Thyroid gland (tissue), 4 donors: ENCODE results near the gene TCP1. TPM values are rescaled to one million over a fixed set of nuclear protein-coding genes. Genes with fewer than 3 reads are reported as not detected.
"Not testable (repeated sequence)": the region's sequence is repeated elsewhere in the genome, so short reads cannot be mapped to it uniquely, and the experiment has no call there.

ENCODE experiments used
- DNase-seq, 2 donors: peaks; one replicate each; pipeline ENCODE4 v3.0.0-alpha.2; 2019
- H3K27ac ChIP-seq, 3 donors: fragments of 200-600 bp; sonication (generic); 1 replicate in 2 of 3; 2 replicates in 1 of 3; pipeline ENCODE4 v1.5.1; 2016 to 2019; ENCODE audit warnings: mild to moderate bottlenecking in 1 of 3, moderate library complexity in 1 of 3
- H3K27me3 ChIP-seq: fragments of 200-600 bp; sonication (generic); one replicate; pipeline ENCODE4 v1.5.1; 2019
- H3K36me3 ChIP-seq, 2 donors: fragments of 200-600 bp; sonication (generic); one replicate each; pipeline ENCODE4 v1.5.1; 2016 to 2019
- H3K4me1 ChIP-seq, 2 donors: fragments of 200-600 bp; sonication (generic); one replicate each; pipeline ENCODE4 v1.5.1; 2017 to 2019
- H3K4me3 ChIP-seq, 3 donors: fragments of 200-600 bp; sonication (generic); replicated peaks in 1 of 3; 1 replicate in 2 of 3; 2 replicates in 1 of 3; pipeline ENCODE4 v1.5.1; 2016; ENCODE audit warnings: mild to moderate bottlenecking in 1 of 3
- H3K9me3 ChIP-seq: fragments of 200-600 bp; sonication (generic); one replicate; pipeline ENCODE4 v1.5.1; 2017
- CTCF ChIP-seq, 6 experiments: fragments of 200-600 bp in 3 of 6; fragments of 450-650 bp in 3 of 6; sonication (generic) in 3 of 6; IDR thresholded peaks; one replicate each; pipeline ENCODE4 v1.5.1; 2016 to 2019; ENCODE audit warnings: antibody characterized with exemption in 6 of 6, mild to moderate bottlenecking in 2 of 6, inconsistent platforms in 1 of 6, moderate library complexity in 1 of 6
- POLR2A ChIP-seq, 2 donors: fragments of 450-650 bp; IDR thresholded peaks; one replicate each; pipeline ENCODE4 v1.6.1; 2017; ENCODE audit warnings: antibody characterized with exemption in 2 of 2, mild to moderate bottlenecking in 2 of 2, moderate library complexity in 1 of 2
- WGBS, 2 donors: methylation state at CpG; one replicate each; pipeline ENCODE4 v1.1.5; 2017; 5-methylcytosine and 5-hydroxymethylcytosine counted together
- intact Hi-C: fragments of 100-400 bp; cut with DNase I; formaldehyde crosslinking; loops from one replicate; pipeline ENCODE4 v1.15.1; 2023
- total RNA-seq, 4 donors: library from RNA; depleted of rRNA; stranded (reverse); fragments of >200 nt; gene quantifications; one replicate each; pipeline ENCODE4 v1.2.3, GENCODE V29; 2016

Gene TCP1
- total RNA-seq, 4 donors from 2014 or later: 93.4 to 139 (median 124) TPM

GRCh38 chr6:159745081-159745480 lies 44.3 kb downstream of the TCP1 start:
- intact Hi-C loops: no loop called here
- 86 to 91% methylated on average over 7 of the region's 7 CpGs for WGBS, 2 donors
- H3K36me3 ChIP-seq: peaks cover 74 to 76% of the 10 kb centered on the region in 2 donors

GRCh38 chr6:159742165-159742564 lies 47.2 kb downstream of the TCP1 start:
- Histone ChIP-seq H3K9me3 (no peaks in the 10 kb centered on the region), H3K4me3 (no peak overlapping the region), H3K4me1 (no peaks in the 10 kb centered on the region), H3K36me3 (peaks cover 55 to 62% of the 10 kb centered on the region in 2 donors), H3K27me3 (no peaks in the 10 kb centered on the region), H3K27ac (no peak overlapping the region)
- WGBS, 2 donors: 86 to 94% methylated on average over 1 of the region's 1 CpG
- no peak for TF ChIP-seq POLR2A (IDR thresholded peaks at IDR 0.05)
- no peak for TF ChIP-seq CTCF (IDR thresholded peaks at IDR 0.05)
- intact Hi-C loops: no loop called here
- no peak for DNase-seq

More at GRCh38 chr6:159745081-159745480, 44.3 kb downstream of the TCP1 start:
- Histone ChIP-seq H3K9me3 (no peaks in the 10 kb centered on the region), H3K4me1 (no peaks in the 10 kb centered on the region), H3K27me3 (no peaks in the 10 kb centered on the region), H3K27ac (no peak overlapping the region), H3K4me3 (no peak overlapping the region)
- no peak for DNase-seq
- TF ChIP-seq POLR2A (IDR thresholded peaks at IDR 0.05): no peak
- no peak for TF ChIP-seq CTCF (IDR thresholded peaks at IDR 0.05)

- intact Hi-C loops: no loop called here
- DNase-seq: no peak
- no peaks in the 10 kb centered on the region for H3K9me3 ChIP-seq
- WGBS, 2 donors: 85% methylated on average over 3 of the region's 3 CpGs
- H3K27ac ChIP-seq: no peak overlapping the region
- no peaks in the 10 kb centered on the region for H3K27me3 ChIP-seq
- peaks cover 27 to 34% of the 10 kb centered on the region in 2 donors for H3K36me3 ChIP-seq
- no peak overlapping the region for H3K4me3 ChIP-seq
- TF ChIP-seq POLR2A (IDR thresholded peaks at IDR 0.05) (no peak), CTCF (IDR thresholded peaks at IDR 0.05) (no peak)
- H3K4me1 ChIP-seq: no peaks in the 10 kb centered on the region
Observed at GRCh38 chr6:159739341-159739740, 50.1 kb downstream of the TCP1 start.

- H3K36me3 ChIP-seq: peaks cover 7 to 12% of the 10 kb centered on the region in 2 donors
- WGBS, 2 donors: 83 to 86% methylated on average over 7 of the region's 7 CpGs
- H3K27me3 ChIP-seq: no peaks in the 10 kb centered on the region
- H3K9me3 ChIP-seq: no peaks in the 10 kb centered on the region
- TF ChIP-seq CTCF (IDR thresholded peaks at IDR 0.05): no peak
- TF ChIP-seq POLR2A (IDR thresholded peaks at IDR 0.05): no peak
- intact Hi-C loops: no loop called here
- H3K27ac ChIP-seq: no peak overlapping the region
- H3K4me1 ChIP-seq: peaks cover 0 to 8% of the 10 kb centered on the region in 2 donors
- DNase-seq: no peak
- H3K4me3 ChIP-seq: no peak overlapping the region
Observed at GRCh38 chr6:159736908-159737307, 52.5 kb downstream of the TCP1 start.

GRCh38 chr6:159733395-159733794 lies 56.0 kb downstream of the TCP1 start:
- intact Hi-C loops, H3K36me3 ChIP-seq, DNase-seq, H3K4me3 ChIP-seq, H3K9me3 ChIP-seq, H3K27me3 ChIP-seq, H3K27ac ChIP-seq: not testable (repeated sequence)
- 93 to 98% methylated on average over 12 of the region's 12 CpGs for WGBS, 2 donors
- H3K4me1 ChIP-seq: peaks cover 15 to 16% of the 10 kb centered on the region in 2 donors

- H3K27ac ChIP-seq, intact Hi-C loops, DNase-seq, H3K36me3 ChIP-seq, H3K27me3 ChIP-seq, H3K4me3 ChIP-seq, H3K9me3 ChIP-seq: not testable (repeated sequence)
- WGBS, 2 donors: 87 to 94% methylated on average over 12 of the region's 12 CpGs
- peaks cover 15 to 16% of the 10 kb centered on the region in 2 donors for H3K4me1 ChIP-seq
Observed at GRCh38 chr6:159732550-159732949, 56.9 kb downstream of the TCP1 start.
